ENCODE results near the gene GRK1. TPM values are rescaled to one million over a fixed set of nuclear protein-coding genes. Genes with fewer than 3 reads are reported as not detected.

The GRK1 gene
- total RNA-seq (2022; extraction: Qiagen RNA extraction), result 0.03 TPM in 1 of 5 replicates, not detected in the others

GRCh38 chr13:113666951-113667701 lies at the start of gene GRK1:
Gene GRK1 (plus strand): TSS chr13:113667219. CDS start chr13:113667387, 168 bp downstream.

GRCh38 chr13:113657851-113658741 lies 8.9 kb upstream of the GRK1 start, which contains the start of gene ATP4B:
Gene ATP4B (minus strand): TSS chr13:113658198. CDS start chr13:113658144, 54 bp downstream.

GRCh38 chr13:113758651-113759524 lies 91.9 kb downstream of the GRK1 start, which contains the start of gene TMEM255B:
Gene TMEM255B (plus strand): TSS chr13:113759226. CDS start chr13:113759270, 44 bp downstream.

Other genes starting within 250 kb of the GRK1 start
- gene ADPRHL1, start 213.7 kb upstream of the GRK1 start, total RNA-seq (2022; extraction: Qiagen RNA extraction), result 14.8 to 17.4 TPM (median 16.5 TPM) in 5 replicates
- gene DCUN1D2, start 176.5 kb upstream of the GRK1 start, total RNA-seq (2022; extraction: Qiagen RNA extraction), result 7.2 to 10.7 TPM (median 10.4 TPM) in 5 replicates
- gene TFDP1, start 82.5 kb upstream of the GRK1 start, total RNA-seq (2022; extraction: Qiagen RNA extraction), result 88.7 to 105 TPM (median 101 TPM) in 5 replicates
- not detected in 5 replicates for gene ATP4B, start 9.0 kb upstream of the GRK1 start, total RNA-seq (2022; extraction: Qiagen RNA extraction)
- 0.87 to 1.3 TPM (median 0.93 TPM) in 5 replicates for gene TMEM255B, start 92.0 kb downstream of the GRK1 start, total RNA-seq (2022; extraction: Qiagen RNA extraction)
- gene GAS6, start 196.9 kb downstream of the GRK1 start, total RNA-seq (2022; extraction: Qiagen RNA extraction), result 6.5 to 9.5 TPM (median 8.3 TPM) in 5 replicates